Panc1 (cell line): ENCODE results near the gene TMEM220. TPM values are rescaled to one million over a fixed set of nuclear protein-coding genes. Genes with fewer than 3 reads are reported as not detected.

Source experiments
- ATAC-seq: fragments of 200-7000 bp; cut with Tn5 transposase; 2 replicates; pipeline ENCODE4 v1.9.1; 2020; ENCODE audit warnings: mild to moderate bottlenecking, moderate library complexity
- BruUV-seq: library from RNA; stranded (reverse); fragments of 400-500 nt; replicated peaks from 2 replicates; lab custom pipeline; 2021; lab: Mats Ljungman, UMichigan
- CTCF ChIA-PET: fragments of 300-600 bp; sonication (Branson Sonifier 250); formaldehyde crosslinking; loops from one replicate; lab custom pipeline; 2022; ENCODE audit warnings: antibody characterized with exemption; lab: Charles Lee
- POLR2A ChIA-PET: fragments of 300-600 bp; sonication (Branson Sonifier 250); formaldehyde crosslinking; loops from one replicate; lab custom pipeline; 2022; ENCODE audit warnings: antibody characterized with exemption; lab: Charles Lee
- DNase-seq: peaks from one replicate; pipeline ENCODE4 v3.0.0-alpha.2; 2010; ENCODE audit warnings: low read depth, low spot score
- H3K27ac ChIP-seq: 2 replicates; pipeline ENCODE4 v1.5.1; 2011; ENCODE audit warnings: mild to moderate bottlenecking, low read length, inconsistent platforms
- H3K27me3 ChIP-seq: fragments of 200-500 bp; sonication (Bioruptor generic); 2 replicates; pipeline ENCODE4 v1.6.0; 2014; ENCODE audit warnings: low read length, inconsistent platforms; ENCODE audit not compliant: control insufficient read depth, insufficient read depth
- H3K36me3 ChIP-seq: fragments of 200-500 bp; sonication (Bioruptor generic); 2 replicates; pipeline ENCODE4 v1.5.1; 2014; ENCODE audit warnings: inconsistent platforms, mild to moderate bottlenecking, low read length, moderate library complexity; ENCODE audit not compliant: control insufficient read depth, insufficient read depth
- H3K4me1 ChIP-seq: 2 replicates; pipeline ENCODE4 v1.5.1; 2011; ENCODE audit warnings: inconsistent platforms, mild to moderate bottlenecking, low read length, moderate library complexity; ENCODE audit not compliant: control insufficient read depth, insufficient read depth
- H3K4me3 ChIP-seq, 2 experiments: 2 replicates each; pipeline ENCODE4 v1.5.1; 2011 to 2012; ENCODE audit warnings: low read depth in 2 of 2, low read length in 2 of 2, mild to moderate bottlenecking in 2 of 2, inconsistent platforms in 1 of 2, moderate library complexity in 1 of 2
- H3K9me3 ChIP-seq: fragments of 200-500 bp; sonication (Bioruptor generic); 2 replicates; pipeline ENCODE4 v1.5.1; 2014; ENCODE audit warnings: low read depth, mild to moderate bottlenecking, inconsistent platforms, low read length, moderate library complexity; ENCODE audit not compliant: control insufficient read depth, insufficient read depth
- CTCF ChIP-seq: fragments of 450-650 bp; IDR thresholded peaks from 2 replicates; pipeline ENCODE4 v1.5.1; 2017; ENCODE audit warnings: mild to moderate bottlenecking
- POLR2AphosphoS5 ChIP-seq: IDR thresholded peaks from 2 replicates; pipeline ENCODE4 v1.6.1; 2012; ENCODE audit warnings: mild to moderate bottlenecking, low read depth, low read length, moderate library complexity
- REST ChIP-seq, 2 experiments: IDR thresholded peaks; 2 replicates each; pipeline ENCODE4 v1.6.1; 2011 to 2012; ENCODE audit warnings: low read depth in 2 of 2, control low read depth in 1 of 2, low read length in 1 of 2, mild to moderate bottlenecking in 1 of 2, moderate library complexity in 1 of 2; ENCODE audit not compliant: insufficient read depth in 1 of 2
- SIN3A ChIP-seq: IDR thresholded peaks from 2 replicates; pipeline ENCODE4 v1.6.1; 2012; ENCODE audit warnings: low read depth, mild to moderate bottlenecking, low read length, moderate library complexity, borderline replicate concordance; ENCODE audit not compliant: insufficient read depth
- TCF7L2 ChIP-seq: IDR thresholded peaks from 2 replicates; pipeline ENCODE4 v1.6.1; 2011; ENCODE audit warnings: mild to moderate bottlenecking, low read depth, low read length, inconsistent platforms
- in situ Hi-C: cut with HindIII; loops from 2 replicates; pipeline ENCODE4 v1.10.0; 2016; ENCODE audit warnings: low sequenced_read_pairs, low pct_unique_long_range_greater_than_20kb
- intact Hi-C: fragments of 100-400 bp; cut with micrococcal nuclease; formaldehyde crosslinking; loops from one replicate; pipeline ENCODE4 v1.10.0; 2022; ENCODE audit not compliant: unreplicated experiment
- total RNA-seq: library from RNA; stranded (reverse); gene quantifications from one replicate; pipeline ENCODE4 v1.2.1, GENCODE V29; 2021; ENCODE audit not compliant: unreplicated experiment

Gene TMEM220
- total RNA-seq, 1 experiment from 2014 or later: 9.3 TPM

- peak; percentile 78 for ATAC-seq
- POLR2A ChIA-PET: no interaction called here
- H3K27ac ChIP-seq: no peak overlapping the region
Measured at GRCh38 chr17:10737168-10737622, 7.4 kb upstream of the TMEM220 start.

GRCh38 chr17:10735821-10736220, 6.0 kb upstream of the TMEM220 start:
- Histone ChIP-seq H3K9me3 (no peaks in the 10 kb centered on the region), H3K27ac (no peak overlapping the region), H3K36me3 (no peaks in the 10 kb centered on the region), H3K4me3 (no peak overlapping the region), H3K4me1 (peaks cover 2% of the 10 kb centered on the region; the same call in 1 of the 2 replicates), H3K27me3 (no peaks in the 10 kb centered on the region)
- POLR2A ChIA-PET: no interaction called here
- CTCF ChIA-PET: interaction anchor here (0.5 to 0.7 kb wide), 2 partner anchors 84 to 222 kb away, joined by 3 to 5 read pairs; no protein-coding TSS in a partner anchor
- DNase-seq: no peak
- no peak for ATAC-seq
- TF ChIP-seq REST (IDR thresholded peaks at IDR 0.05; ENCODE audit: insufficient read depth in 1 of 2, low read depth in 2 of 2, low read length in 1 of 2): no peak
- no peak for TF ChIP-seq SIN3A
- no peak for TF ChIP-seq TCF7L2
- TF ChIP-seq POLR2AphosphoS5: no peak
- no peak for TF ChIP-seq CTCF
- in situ Hi-C loops: no loop called here
- intact Hi-C loops: loop anchor here (2.0 kb wide), 1 partner anchor 109 kb away; no protein-coding TSS in a partner anchor
- no TSS peak for BruUV-seq

More at GRCh38 chr17:10737168-10737622, 7.4 kb upstream of the TMEM220 start:
- peak; percentile 85 for TF ChIP-seq CTCF
- TF ChIP-seq POLR2AphosphoS5: no peak
- H3K4me1 ChIP-seq: no peaks in the 10 kb centered on the region
- no TSS peak for BruUV-seq
- H3K27me3 ChIP-seq: no peaks in the 10 kb centered on the region
- intact Hi-C loops: loop anchor here (2.0 kb wide), 1 partner anchor 108 kb away; no protein-coding TSS in a partner anchor
- CTCF ChIA-PET: interaction anchor here (0.5 to 1.8 kb wide), 3 partner anchors 41 to 107 kb away, joined by 3 to 13 read pairs (median 7); no protein-coding TSS in a partner anchor
- no peaks in the 10 kb centered on the region for H3K36me3 ChIP-seq
- H3K9me3 ChIP-seq: no peaks in the 10 kb centered on the region
- no peak overlapping the region for H3K4me3 ChIP-seq
- in situ Hi-C loops: no loop called here
- DNase-seq: peak; percentile 42
